ENCODE measurements around the gene SCN3B. TPM values are rescaled to one million over a fixed set of nuclear protein-coding genes. Genes with fewer than 3 reads are reported as not detected.
A peak's percentile ranks its signal among the peaks of the same experiment; 100 is the strongest.

The SCN3B gene
- total and polyA plus RNA-seq, 8 donors, result 0.15 to 2.2 (median 0.38) TPM; not detected in 3

GRCh38 chr11:123642435-123642834 lies 12.0 kb downstream of the SCN3B start:
- no peak for DNase-seq
- H3K4me3 ChIP-seq, result no peak overlapping the region
- intact Hi-C loops (cut with DNase I; ENCODE audit: low total_unique reads), result no loop called here
- 85 to 92% (median 87%) methylated on average over 15 of the region's 15 CpGs for WGBS, 5 donors
- H3K27ac ChIP-seq, result no peak overlapping the region
- H3K9me3 ChIP-seq, result no peaks in the 10 kb centered on the region
- TF ChIP-seq POLR2A (IDR thresholded peaks at IDR 0.05), result no peak
- no peak for TF ChIP-seq POLR2AphosphoS5 (IDR thresholded peaks at IDR 0.05)
- no peak for TF ChIP-seq CTCF (IDR thresholded peaks at IDR 0.05)
- no peak for TF ChIP-seq EP300 (IDR thresholded peaks at IDR 0.05)
- peaks cover 0 to 6% (median 2%) of the 10 kb centered on the region in 4 donors for H3K4me1 ChIP-seq
- peaks cover 0 to 28% (median 5%) of the 10 kb centered on the region in 3 donors for H3K27me3 ChIP-seq
- no peaks in the 10 kb centered on the region for H3K36me3 ChIP-seq

GRCh38 chr11:123641495-123641840 lies 13.0 kb downstream of the SCN3B start:
- TF ChIP-seq EP300 (IDR thresholded peaks at IDR 0.05) (no peak), CTCF (IDR thresholded peaks at IDR 0.05) (no peak), POLR2AphosphoS5 (IDR thresholded peaks at IDR 0.05) (no peak), POLR2A (IDR thresholded peaks at IDR 0.05) (no peak)
- peaks cover 0 to 6% (median 2%) of the 10 kb centered on the region in 4 donors for H3K4me1 ChIP-seq
- H3K27ac ChIP-seq, result no peak overlapping the region
- intact Hi-C loops (cut with DNase I; ENCODE audit: low total_unique reads), result no loop called here
- no peak overlapping the region for H3K4me3 ChIP-seq
- 60 to 74% (median 67%) methylated on average over 4 of the region's 4 CpGs for WGBS, 5 donors
- peaks cover 0 to 28% (median 5%) of the 10 kb centered on the region in 3 donors for H3K27me3 ChIP-seq
- no peak for DNase-seq
- no peaks in the 10 kb centered on the region for H3K36me3 ChIP-seq
- H3K9me3 ChIP-seq, result no peaks in the 10 kb centered on the region

GRCh38 chr11:123640677-123641494 lies 13.5 kb downstream of the SCN3B start:
- TF ChIP-seq POLR2AphosphoS5 (IDR thresholded peaks at IDR 0.05) (no peak), CTCF (IDR thresholded peaks at IDR 0.05) (peak in 5 of 7 experiments; percentile 50 to 67 (median 57)), POLR2A (IDR thresholded peaks at IDR 0.05) (no peak), EP300 (IDR thresholded peaks at IDR 0.05) (no peak)
- DNase-seq, result peak; percentile 53 to 78
- intact Hi-C loops (cut with DNase I; ENCODE audit: low total_unique reads), result no loop called here
- Histone ChIP-seq H3K4me3 (no peak overlapping the region), H3K9me3 (no peaks in the 10 kb centered on the region), H3K27me3 (peaks cover 0 to 27% (median 5%) of the 10 kb centered on the region in 3 donors), H3K36me3 (no peaks in the 10 kb centered on the region), H3K27ac (no peak overlapping the region), H3K4me1 (peaks cover 0 to 6% (median 2%) of the 10 kb centered on the region in 4 donors)
- WGBS, 5 donors, result 24 to 31% (median 27%) methylated on average over 22 of the region's 22 CpGs

- WGBS, 5 donors, result 74 to 82% (median 77%) methylated on average over 5 of the region's 5 CpGs
Measured at GRCh38 chr11:123640029-123640428, 14.4 kb downstream of the SCN3B start.

More at GRCh38 chr11:123640029-123640428, 14.4 kb downstream of the SCN3B start:
- TF ChIP-seq POLR2A (IDR thresholded peaks at IDR 0.05) (no peak), POLR2AphosphoS5 (IDR thresholded peaks at IDR 0.05) (no peak), EP300 (IDR thresholded peaks at IDR 0.05) (no peak), CTCF (IDR thresholded peaks at IDR 0.05) (no peak)
- Histone ChIP-seq H3K9me3 (no peaks in the 10 kb centered on the region), H3K27me3 (peaks cover 0 to 18% (median 0%) of the 10 kb centered on the region in 3 donors), H3K4me1 (peaks cover 0 to 6% (median 2%) of the 10 kb centered on the region in 4 donors), H3K27ac (no peak overlapping the region), H3K36me3 (no peaks in the 10 kb centered on the region), H3K4me3 (no peak overlapping the region)
- DNase-seq, result no peak
- intact Hi-C loops (cut with DNase I; ENCODE audit: low total_unique reads), result no loop called here

All from stomach (tissue), 9 donors.